Fibroblast of pulmonary artery (primary cell): ENCODE results near the gene IL1R2.

Source experiments
- DNase-seq: peaks from one replicate; pipeline ENCODE4 v3.0.0-alpha.2; 2010; ENCODE audit warnings: low read depth
- H3K4me3 ChIP-seq: replicated peaks from 2 replicates; pipeline ENCODE4 v1.5.1; 2011; ENCODE audit warnings: low read depth, mild to moderate bottlenecking, control low read depth, low read length, moderate library complexity
- CTCF ChIP-seq: IDR thresholded peaks from 2 replicates; pipeline ENCODE4 v1.5.1; 2011; ENCODE audit warnings: mild to moderate bottlenecking, control low read depth, low read length, inconsistent platforms; ENCODE audit errors: missing control alignments

Gene IL1R2

GRCh38 chr2:102050854-102051391 is 59.2 kb downstream of the IL1R2 start:
- no peak for TF ChIP-seq CTCF
- DNase-seq, result peak; percentile 99
- H3K4me3 ChIP-seq, result no peak overlapping the region

- DNase-seq, result peak; percentile 59
- TF ChIP-seq CTCF, result peak; percentile 3
- H3K4me3 ChIP-seq, result no peak overlapping the region
These were observed 60.0 kb downstream of the IL1R2 start for GRCh38 chr2:102051692-102052277.

- TF ChIP-seq CTCF, result no peak
- no peak for DNase-seq
- H3K4me3 ChIP-seq, result no peak overlapping the region
These were observed 60.6 kb downstream of the IL1R2 start for GRCh38 chr2:102052365-102052764.

- no peak overlapping the region for H3K4me3 ChIP-seq
- TF ChIP-seq CTCF, result no peak
- no peak for DNase-seq
These were observed 61.3 kb downstream of the IL1R2 start for GRCh38 chr2:102053096-102053495.

- TF ChIP-seq CTCF, result no peak
- DNase-seq, result peak; percentile 74
These were observed 63.7 kb downstream of the IL1R2 start for GRCh38 chr2:102055346-102055990.

GRCh38 chr2:102056079-102056581 is 64.4 kb downstream of the IL1R2 start:
- H3K4me3 ChIP-seq, result no peak overlapping the region
- TF ChIP-seq CTCF, result no peak
- DNase-seq, result peak; percentile 68

More at GRCh38 chr2:102055346-102055990, 63.7 kb downstream of the IL1R2 start:
- H3K4me3 ChIP-seq, result no peak overlapping the region
